Immature natural killer cell (primary cell): ENCODE results near the gene PLA2R1. TPM values are rescaled to one million over a fixed set of nuclear protein-coding genes. Genes with fewer than 3 reads are reported as not detected.

Experiments used
- DNase-seq, 3 donors: peaks; one replicate each; pipeline ENCODE4 v3.0.0; 2022; ENCODE audit warnings: mixed read lengths in 1 of 3
- H3K27ac Mint-ChIP-seq, 6 donors: one replicate each; pipeline ENCODE4 v1.8.0; 2020; ENCODE audit warnings: mixed read lengths in 6 of 6, mild to moderate bottlenecking in 5 of 6, inconsistent platforms in 4 of 6, moderate library complexity in 3 of 6
- H3K27me3 Mint-ChIP-seq, 3 donors: one replicate each; pipeline ENCODE4 v1.8.0; 2020 to 2021; ENCODE audit warnings: low read depth in 3 of 3, mild to moderate bottlenecking in 3 of 3, mixed read lengths in 3 of 3, moderate library complexity in 3 of 3, inconsistent platforms in 1 of 3
- H3K36me3 Mint-ChIP-seq, 3 donors: one replicate each; pipeline ENCODE4 v1.8.0; 2020; ENCODE audit warnings: mixed read lengths in 3 of 3, inconsistent platforms in 2 of 3, mild to moderate bottlenecking in 2 of 3
- H3K4me1 Mint-ChIP-seq, 2 donors: one replicate each; pipeline ENCODE4 v1.8.0; 2020; ENCODE audit warnings: inconsistent platforms in 2 of 2, mild to moderate bottlenecking in 2 of 2, mixed read lengths in 2 of 2, moderate library complexity in 1 of 2
- H3K4me3 Mint-ChIP-seq, 5 donors: one replicate each; pipeline ENCODE4 v1.8.0; 2020; ENCODE audit warnings: mild to moderate bottlenecking in 5 of 5, mixed read lengths in 5 of 5, inconsistent platforms in 3 of 5, moderate library complexity in 3 of 5
- H3K9me3 Mint-ChIP-seq, 6 donors: one replicate each; pipeline ENCODE4 v1.8.0; 2020; ENCODE audit warnings: mild to moderate bottlenecking in 6 of 6, mixed read lengths in 6 of 6, inconsistent platforms in 4 of 6, moderate library complexity in 3 of 6
- polyA plus RNA-seq, 3 donors: library from polyadenylated mRNA; unstranded; fragments of 300-500 nt; fragmentation: Illumina TruSeq; gene quantifications; one replicate each; pipeline ENCODE4 v1.2.3, GENCODE V29; 2021

PLA2R1 gene
- not detected for polyA plus RNA-seq

GRCh38 chr2:160062292-160063005 lies at the start of gene PLA2R1:
PLA2R1 (minus strand) TSS chr2:160062615; CDS start chr2:160062403, 212 bp downstream.
- peaks cover 10 to 27% (median 20%) of the 10 kb centered on the region in 3 donors for H3K27me3 Mint-ChIP-seq

GRCh38 chr2:160110674-160111239 lies 48.3 kb upstream of the PLA2R1 start:
- peaks cover 0 to 4% (median 3%) of the 10 kb centered on the region in 3 donors for H3K27me3 Mint-ChIP-seq
- no peaks in the 10 kb centered on the region for H3K9me3 Mint-ChIP-seq
- H3K36me3 Mint-ChIP-seq = no peaks in the 10 kb centered on the region
- H3K4me1 Mint-ChIP-seq = no peaks in the 10 kb centered on the region
- H3K27ac Mint-ChIP-seq = no peak overlapping the region
- no peak for DNase-seq
- H3K4me3 Mint-ChIP-seq = no peak overlapping the region

More at GRCh38 chr2:160062292-160063005, at the start of gene PLA2R1:
- Mint-ChIP-seq H3K36me3 (no peaks in the 10 kb centered on the region), H3K9me3 (peaks cover 0 to 1% (median 0%) of the 10 kb centered on the region in 6 donors), H3K27ac (no peak within 1 kb of the TSS), H3K4me3 (peak within 1 kb of the TSS in 4 of 5 donors; percentile 26 to 60 (median 43)), H3K4me1 (peaks cover 0 to 2% of the 10 kb centered on the region in 2 donors)
- DNase-seq = no peak

GRCh38 chr2:160109939-160110673 lies 47.7 kb upstream of the PLA2R1 start:
- H3K27ac Mint-ChIP-seq = no peak overlapping the region
- no peak overlapping the region for H3K4me3 Mint-ChIP-seq
- peak; percentile 39 to 64 (median 46) for DNase-seq
- H3K36me3 Mint-ChIP-seq = no peaks in the 10 kb centered on the region
- H3K9me3 Mint-ChIP-seq = no peaks in the 10 kb centered on the region
- peaks cover 0 to 5% (median 3%) of the 10 kb centered on the region in 3 donors for H3K27me3 Mint-ChIP-seq
- no peaks in the 10 kb centered on the region for H3K4me1 Mint-ChIP-seq

GRCh38 chr2:160109243-160109642 lies 46.8 kb upstream of the PLA2R1 start:
- Mint-ChIP-seq H3K36me3 (no peaks in the 10 kb centered on the region), H3K27me3 (peaks cover 0 to 5% (median 2%) of the 10 kb centered on the region in 3 donors), H3K4me1 (no peaks in the 10 kb centered on the region), H3K4me3 (no peak overlapping the region), H3K27ac (no peak overlapping the region), H3K9me3 (no peaks in the 10 kb centered on the region)
- no peak for DNase-seq

GRCh38 chr2:160108646-160109045 lies 46.2 kb upstream of the PLA2R1 start:
- Mint-ChIP-seq H3K4me1 (no peaks in the 10 kb centered on the region), H3K4me3 (no peak overlapping the region), H3K36me3 (no peaks in the 10 kb centered on the region), H3K27ac (no peak overlapping the region), H3K9me3 (no peaks in the 10 kb centered on the region), H3K27me3 (peaks cover 0 to 3% (median under 1%) of the 10 kb centered on the region in 3 donors)
- no peak for DNase-seq

GRCh38 chr2:160105366-160105765 lies 43.0 kb upstream of the PLA2R1 start:
- no peak for DNase-seq
- H3K27ac Mint-ChIP-seq = no peak overlapping the region
- no peaks in the 10 kb centered on the region for H3K4me1 Mint-ChIP-seq
- peaks cover 0 to 3% (median 3%) of the 10 kb centered on the region in 3 donors for H3K27me3 Mint-ChIP-seq
- no peak overlapping the region for H3K4me3 Mint-ChIP-seq
- no peaks in the 10 kb centered on the region for H3K9me3 Mint-ChIP-seq
- no peaks in the 10 kb centered on the region for H3K36me3 Mint-ChIP-seq

GRCh38 chr2:160104115-160104514 lies 41.7 kb upstream of the PLA2R1 start:
- peaks cover 0 to 3% (median 2%) of the 10 kb centered on the region in 3 donors for H3K27me3 Mint-ChIP-seq
- no peak overlapping the region for H3K27ac Mint-ChIP-seq
- H3K9me3 Mint-ChIP-seq = no peaks in the 10 kb centered on the region
- no peak for DNase-seq
- no peaks in the 10 kb centered on the region for H3K4me1 Mint-ChIP-seq
- no peak overlapping the region for H3K4me3 Mint-ChIP-seq
- no peaks in the 10 kb centered on the region for H3K36me3 Mint-ChIP-seq

GRCh38 chr2:160097326-160097725 lies 34.9 kb upstream of the PLA2R1 start:
- Mint-ChIP-seq H3K27me3 (peaks cover 0 to 12% (median 0%) of the 10 kb centered on the region in 3 donors), H3K27ac (no peak overlapping the region), H3K4me3 (no peak overlapping the region), H3K36me3 (peaks cover 0 to 6% (median 0%) of the 10 kb centered on the region in 3 donors), H3K4me1 (no peaks in the 10 kb centered on the region), H3K9me3 (peaks cover 0 to 14% (median 3%) of the 10 kb centered on the region in 6 donors)
- no peak for DNase-seq

GRCh38 chr2:160096409-160096808 lies 34.0 kb upstream of the PLA2R1 start:
- Mint-ChIP-seq H3K27ac (no peak overlapping the region), H3K4me3 (no peak overlapping the region)

GRCh38 chr2:160092445-160092844 lies 30.0 kb upstream of the PLA2R1 start:
- Mint-ChIP-seq H3K4me1 (no peaks in the 10 kb centered on the region), H3K27me3 (peaks cover 0 to 13% (median 1%) of the 10 kb centered on the region in 3 donors), H3K36me3 (peaks cover under 1 to 22% (median 10%) of the 10 kb centered on the region in 3 donors), H3K4me3 (no peak overlapping the region), H3K9me3 (peaks cover 20 to 55% (median 34%) of the 10 kb centered on the region in 6 donors), H3K27ac (no peak overlapping the region)
- no peak for DNase-seq

More at GRCh38 chr2:160096409-160096808, 34.0 kb upstream of the PLA2R1 start:
- H3K9me3 Mint-ChIP-seq = peaks cover 0 to 19% (median 6%) of the 10 kb centered on the region in 6 donors
- peaks cover 0 to 6% (median 2%) of the 10 kb centered on the region in 3 donors for H3K36me3 Mint-ChIP-seq
- H3K4me1 Mint-ChIP-seq = no peaks in the 10 kb centered on the region
- H3K27me3 Mint-ChIP-seq = peaks cover 0 to 12% (median 0%) of the 10 kb centered on the region in 3 donors
- DNase-seq = no peak

GRCh38 chr2:160091381-160091780 lies 29.0 kb upstream of the PLA2R1 start:
- Mint-ChIP-seq H3K27ac (no peak overlapping the region), H3K4me3 (no peak overlapping the region), H3K36me3 (peaks cover 4 to 26% (median 13%) of the 10 kb centered on the region in 3 donors), H3K27me3 (peaks cover 0 to 15% (median 1%) of the 10 kb centered on the region in 3 donors), H3K9me3 (peaks cover 29 to 66% (median 43%) of the 10 kb centered on the region in 6 donors), H3K4me1 (no peaks in the 10 kb centered on the region)
- DNase-seq = no peak

GRCh38 chr2:160087854-160088745 lies 25.7 kb upstream of the PLA2R1 start:
- Mint-ChIP-seq H3K36me3 (peaks cover 4 to 31% (median 7%) of the 10 kb centered on the region in 3 donors), H3K27me3 (peaks cover 0 to 3% (median 3%) of the 10 kb centered on the region in 3 donors), H3K4me3 (no peak overlapping the region), H3K27ac (no peak overlapping the region), H3K4me1 (no peaks in the 10 kb centered on the region), H3K9me3 (peaks cover 30 to 83% (median 62%) of the 10 kb centered on the region in 6 donors)
- DNase-seq = no peak

GRCh38 chr2:160085662-160086061 lies 23.2 kb upstream of the PLA2R1 start:
- Mint-ChIP-seq H3K27ac (no peak overlapping the region), H3K4me1 (no peaks in the 10 kb centered on the region), H3K4me3 (no peak overlapping the region), H3K27me3 (peaks cover 1 to 3% (median 3%) of the 10 kb centered on the region in 3 donors), H3K9me3 (peaks cover 34 to 78% (median 55%) of the 10 kb centered on the region in 6 donors), H3K36me3 (peaks cover 4 to 23% (median 7%) of the 10 kb centered on the region in 3 donors)
- DNase-seq = no peak
